Bronchial epithelial cell (primary cell): ENCODE measurements around the gene ATG2A. TPM values are rescaled to one million over a fixed set of nuclear protein-coding genes. Genes with fewer than 3 reads are reported as not detected.

ENCODE experiments used
- DNase-seq: peaks from one replicate; pipeline ENCODE4 v3.0.0-alpha.2; 2010; ENCODE audit warnings: low read depth
- FAIRE-seq: peaks from 2 replicates; lab custom pipeline; 2011; peaks lifted over from hg19 to GRCh38; lab: Jason Lieb, UNC
- H3K27me3 ChIP-seq: 2 replicates; pipeline ENCODE4 v1.5.1; 2011; ENCODE audit warnings: low read length; ENCODE audit not compliant: control insufficient read depth, insufficient read depth
- H3K36me3 ChIP-seq: 2 replicates; pipeline ENCODE4 v1.5.1; 2011; ENCODE audit warnings: low read length; ENCODE audit not compliant: control insufficient read depth, insufficient read depth
- H3K4me3 ChIP-seq: 2 replicates; pipeline ENCODE4 v1.5.1; 2011; ENCODE audit warnings: mild to moderate bottlenecking, low read depth, low read length, control low read depth
- CTCF ChIP-seq: IDR thresholded peaks from 2 replicates; pipeline ENCODE4 v1.5.1; 2011; ENCODE audit warnings: mild to moderate bottlenecking, moderate library complexity, low read length, control low read depth, inconsistent platforms; ENCODE audit not compliant: insufficient read depth, severe bottlenecking
- total RNA-seq: library from RNA; depleted of rRNA; stranded (reverse); fragments of >200 nt; gene quantifications from 2 replicates; pipeline ENCODE4 v1.2.1, GENCODE V29; 2014

Gene ATG2A
- total RNA-seq, 1 donor from 2014 or later = 6.1 TPM

GRCh38 chr11:64918017-64918416, 1.0 kb upstream of the ATG2A start:
- Histone ChIP-seq H3K4me3 (peak overlapping the region; percentile 29), H3K36me3 (peaks cover 14% of the 10 kb centered on the region), H3K27me3 (no peaks in the 10 kb centered on the region)
- peak; percentile 25 for DNase-seq
- FAIRE-seq = no peak
- TF ChIP-seq CTCF = no peak

- DNase-seq = no peak
- H3K4me3 ChIP-seq = peak overlapping the region; percentile 29
- H3K27me3 ChIP-seq = no peaks in the 10 kb centered on the region
- no peak for FAIRE-seq
- no peak for TF ChIP-seq CTCF
- peaks cover 17% of the 10 kb centered on the region for H3K36me3 ChIP-seq
Observed at GRCh38 chr11:64917663-64917995, 620 bp upstream of the ATG2A start.

- FAIRE-seq = no peak
Observed at GRCh38 chr11:64916040-64916774, 802 bp downstream of the ATG2A start.

GRCh38 chr11:64915376-64915887, 1.6 kb downstream of the ATG2A start:
- Histone ChIP-seq H3K27me3 (no peaks in the 10 kb centered on the region), H3K4me3 (no peak overlapping the region), H3K36me3 (peaks cover 29% of the 10 kb centered on the region)
- no peak for TF ChIP-seq CTCF
- no peak for DNase-seq
- no peak for FAIRE-seq

More at GRCh38 chr11:64916040-64916774, 802 bp downstream of the ATG2A start:
- peaks cover 25% of the 10 kb centered on the region for H3K36me3 ChIP-seq
- peak; percentile 46 for DNase-seq
- no peaks in the 10 kb centered on the region for H3K27me3 ChIP-seq
- H3K4me3 ChIP-seq = peak overlapping the region; percentile 95
- no peak for TF ChIP-seq CTCF

GRCh38 chr11:64914123-64914522, 2.9 kb downstream of the ATG2A start:
- TF ChIP-seq CTCF = no peak
- DNase-seq = no peak
- Histone ChIP-seq H3K4me3 (no peak overlapping the region), H3K27me3 (no peaks in the 10 kb centered on the region), H3K36me3 (peaks cover 35% of the 10 kb centered on the region)
- FAIRE-seq = no peak
